ENCODE measurements around the gene SLC9A9. TPM values are rescaled to one million over a fixed set of nuclear protein-coding genes. Genes with fewer than 3 reads are reported as not detected.

Gene SLC9A9
- total RNA-seq, 2 donors from 2014 or later: 25.3 to 31.8 TPM

GRCh38 chr3:143232981-143233380 lies 615.3 kb downstream of the SLC9A9 start:
- Mint-ChIP-seq H3K27me3 (no peaks in the 10 kb centered on the region), H3K4me1 (peaks cover 2% of the 10 kb centered on the region), H3K4me3 (no peak overlapping the region), H3K36me3 (ENCODE audit: low read depth) (no peaks in the 10 kb centered on the region), H3K27ac (no peak overlapping the region)
- ATAC-seq (no peak), DNase-seq (no peak)
- no peaks in the 10 kb centered on the region for H3K9me3 ChIP-seq (ENCODE audit: control insufficient read depth, low read length, poor library complexity, severe bottlenecking)

GRCh38 chr3:143228405-143228804 lies 619.9 kb downstream of the SLC9A9 start:
- Mint-ChIP-seq H3K27me3 (no peaks in the 10 kb centered on the region), H3K4me3 (no peak overlapping the region), H3K27ac (peak overlapping the region; percentile 39), H3K36me3 (ENCODE audit: low read depth) (no peaks in the 10 kb centered on the region), H3K4me1 (peaks cover 3% of the 10 kb centered on the region)
- DNase-seq (no peak), ATAC-seq (no peak)
- H3K9me3 ChIP-seq (ENCODE audit: control insufficient read depth, low read length, poor library complexity, severe bottlenecking): no peaks in the 10 kb centered on the region

GRCh38 chr3:143226678-143227291 lies 621.5 kb downstream of the SLC9A9 start:
- H3K27ac Mint-ChIP-seq: no peak overlapping the region
- H3K9me3 ChIP-seq (ENCODE audit: control insufficient read depth, low read length, poor library complexity, severe bottlenecking): no peaks in the 10 kb centered on the region
- DNase-seq (no peak), ATAC-seq (no peak)
- no peaks in the 10 kb centered on the region for H3K27me3 Mint-ChIP-seq
- H3K4me3 Mint-ChIP-seq: no peak overlapping the region
- H3K36me3 Mint-ChIP-seq (ENCODE audit: low read depth): no peaks in the 10 kb centered on the region
- H3K4me1 Mint-ChIP-seq: peaks cover 3% of the 10 kb centered on the region

- peaks cover 2% of the 10 kb centered on the region for H3K4me1 Mint-ChIP-seq
- DNase-seq (no peak), ATAC-seq (no peak)
- no peak overlapping the region for H3K27ac Mint-ChIP-seq
- no peaks in the 10 kb centered on the region for H3K27me3 Mint-ChIP-seq
- H3K9me3 ChIP-seq (ENCODE audit: control insufficient read depth, low read length, poor library complexity, severe bottlenecking): no peaks in the 10 kb centered on the region
- no peak overlapping the region for H3K4me3 Mint-ChIP-seq
- H3K36me3 Mint-ChIP-seq (ENCODE audit: low read depth): no peaks in the 10 kb centered on the region
Measured at GRCh38 chr3:143224716-143225115, 623.6 kb downstream of the SLC9A9 start.

- H3K36me3 Mint-ChIP-seq (ENCODE audit: low read depth): peaks cover 5% of the 10 kb centered on the region
- no peak for ATAC-seq
Measured at GRCh38 chr3:143222981-143223380, 625.3 kb downstream of the SLC9A9 start.

GRCh38 chr3:143222505-143222904 lies 625.8 kb downstream of the SLC9A9 start:
- ATAC-seq: no peak
- H3K9me3 ChIP-seq (ENCODE audit: control insufficient read depth, low read length, poor library complexity, severe bottlenecking): no peaks in the 10 kb centered on the region
- H3K4me3 Mint-ChIP-seq: no peak overlapping the region
- DNase-seq: no peak
- H3K27me3 Mint-ChIP-seq: no peaks in the 10 kb centered on the region
- H3K27ac Mint-ChIP-seq: no peak overlapping the region
- peaks cover 5% of the 10 kb centered on the region for H3K36me3 Mint-ChIP-seq (ENCODE audit: low read depth)
- peaks cover 4% of the 10 kb centered on the region for H3K4me1 Mint-ChIP-seq

More at GRCh38 chr3:143222981-143223380, 625.3 kb downstream of the SLC9A9 start:
- Mint-ChIP-seq H3K4me1 (peaks cover 4% of the 10 kb centered on the region), H3K27me3 (no peaks in the 10 kb centered on the region), H3K4me3 (no peak overlapping the region), H3K27ac (no peak overlapping the region)
- no peaks in the 10 kb centered on the region for H3K9me3 ChIP-seq (ENCODE audit: control insufficient read depth, low read length, poor library complexity, severe bottlenecking)
- no peak for DNase-seq

- Mint-ChIP-seq H3K36me3 (ENCODE audit: low read depth) (peaks cover 5% of the 10 kb centered on the region), H3K4me1 (peaks cover 8% of the 10 kb centered on the region), H3K27ac (no peak overlapping the region), H3K27me3 (no peaks in the 10 kb centered on the region), H3K4me3 (no peak overlapping the region)
- H3K9me3 ChIP-seq (ENCODE audit: control insufficient read depth, low read length, poor library complexity, severe bottlenecking): no peaks in the 10 kb centered on the region
- ATAC-seq: no peak
- DNase-seq: no peak
Measured at GRCh38 chr3:143221446-143221845, 626.8 kb downstream of the SLC9A9 start.

GRCh38 chr3:143220741-143221140 lies 627.5 kb downstream of the SLC9A9 start:
- no peak for ATAC-seq

GRCh38 chr3:143218166-143218835 lies 630.0 kb downstream of the SLC9A9 start:
- no peaks in the 10 kb centered on the region for H3K9me3 ChIP-seq (ENCODE audit: control insufficient read depth, low read length, poor library complexity, severe bottlenecking)
- Mint-ChIP-seq H3K4me3 (no peak overlapping the region), H3K36me3 (ENCODE audit: low read depth) (peaks cover 5% of the 10 kb centered on the region), H3K4me1 (peaks cover 8% of the 10 kb centered on the region), H3K27ac (no peak overlapping the region), H3K27me3 (no peaks in the 10 kb centered on the region)
- DNase-seq (no peak), ATAC-seq (no peak)

More at GRCh38 chr3:143220741-143221140, 627.5 kb downstream of the SLC9A9 start:
- H3K4me1 Mint-ChIP-seq: peaks cover 8% of the 10 kb centered on the region
- H3K4me3 Mint-ChIP-seq: no peak overlapping the region
- no peak overlapping the region for H3K27ac Mint-ChIP-seq
- H3K36me3 Mint-ChIP-seq (ENCODE audit: low read depth): peaks cover 5% of the 10 kb centered on the region
- no peak for DNase-seq
- no peaks in the 10 kb centered on the region for H3K27me3 Mint-ChIP-seq
- H3K9me3 ChIP-seq (ENCODE audit: control insufficient read depth, low read length, poor library complexity, severe bottlenecking): no peaks in the 10 kb centered on the region

GRCh38 chr3:143217283-143217682 lies 631.0 kb downstream of the SLC9A9 start:
- DNase-seq (no peak), ATAC-seq (no peak)
- H3K4me3 Mint-ChIP-seq: no peak overlapping the region
- peaks cover 8% of the 10 kb centered on the region for H3K4me1 Mint-ChIP-seq
- H3K27ac Mint-ChIP-seq: no peak overlapping the region
- H3K27me3 Mint-ChIP-seq: no peaks in the 10 kb centered on the region
- H3K9me3 ChIP-seq (ENCODE audit: control insufficient read depth, low read length, poor library complexity, severe bottlenecking): no peaks in the 10 kb centered on the region
- peaks cover 5% of the 10 kb centered on the region for H3K36me3 Mint-ChIP-seq (ENCODE audit: low read depth)

GRCh38 chr3:143216709-143217182 lies 631.5 kb downstream of the SLC9A9 start:
- Mint-ChIP-seq H3K36me3 (ENCODE audit: low read depth) (peaks cover 5% of the 10 kb centered on the region), H3K4me1 (peaks cover 8% of the 10 kb centered on the region), H3K4me3 (no peak overlapping the region), H3K27me3 (no peaks in the 10 kb centered on the region), H3K27ac (no peak overlapping the region)
- ATAC-seq (no peak), DNase-seq (no peak)
- no peaks in the 10 kb centered on the region for H3K9me3 ChIP-seq (ENCODE audit: control insufficient read depth, low read length, poor library complexity, severe bottlenecking)
